HCT116 (cell line): Measurements from ENCODE around the gene HOXC4. TPM values are rescaled to one million over a fixed set of nuclear protein-coding genes. Genes with fewer than 3 reads are reported as not detected.

Source experiments
- ATAC-seq: fragments of 200-7000 bp; cut with Tn5 transposase; 2 replicates; pipeline ENCODE4 v1.9.1; 2020; ENCODE audit warnings: mild to moderate bottlenecking, moderate library complexity
- BruUV-seq: library from RNA; stranded (reverse); fragments of 400-500 nt; replicated peaks from 2 replicates; lab custom pipeline; 2021; lab: Mats Ljungman, UMichigan
- CTCF ChIA-PET: fragments of 300-600 bp; sonication (Branson Sonifier 250); formaldehyde crosslinking; loops from one replicate; lab custom pipeline; 2021; ENCODE audit warnings: antibody characterized with exemption; lab: Charles Lee
- POLR2A ChIA-PET: fragments of 300-600, 350-600 bp; sonication (Branson Sonifier 250); formaldehyde crosslinking; loops from one replicate; lab custom pipeline; 2021; ENCODE audit warnings: antibody characterized with exemption; lab: Charles Lee
- RAD21 ChIA-PET, 2 experiments: fragments of 300-600 bp; sonication (Branson Sonifier 250); formaldehyde crosslinking; loops; one replicate each; lab custom pipeline; 2023; ENCODE audit warnings: low total read pairs in 2 of 2; ENCODE audit not compliant: uncharacterized antibody in 2 of 2, unreplicated experiment in 2 of 2, low non-redundant PET in 1 of 2; lab: Charles Lee
- DNase-seq: peaks from one replicate; pipeline ENCODE4 v3.0.0-alpha.2; 2010; ENCODE audit warnings: low read depth, low spot score
- H2AFZ ChIP-seq: fragments of 200-600 bp; shearing (Covaris generic), sonication (generic); 2 replicates; pipeline ENCODE4 v1.6.1; 2017; ENCODE audit warnings: low read depth, mixed run types, mixed read lengths, antibody characterized with exemption, low read length; ENCODE audit not compliant: poor library complexity, severe bottlenecking
- H3K27ac ChIP-seq: 2 replicates; pipeline ENCODE4 v1.5.1; 2012; ENCODE audit warnings: low read depth, low read length
- H3K27me3 ChIP-seq: fragments of 200-600 bp; sonication (generic); 2 replicates; pipeline ENCODE4 v1.6.1; 2016; ENCODE audit warnings: mixed run types, low read length, mixed read lengths; ENCODE audit not compliant: insufficient read depth
- H3K36me3 ChIP-seq, 2 experiments: fragments of 200-500 bp in 1 of 2; fragments of 200-600 bp in 1 of 2; sonication (Bioruptor generic) in 1 of 2; sonication (generic) in 1 of 2; 2 replicates each; pipeline versions ENCODE4 v1.5.1 to v1.6.1; 2014 to 2016; ENCODE audit warnings: low read length in 2 of 2, inconsistent platforms in 1 of 2, mixed read lengths in 1 of 2, mixed run types in 1 of 2; ENCODE audit not compliant: insufficient read depth in 2 of 2, control insufficient read depth in 1 of 2
- H3K4me1 ChIP-seq, 2 experiments: fragments of 200-600 bp in 1 of 2; sonication (generic) in 1 of 2; 2 replicates each; pipeline versions ENCODE4 v1.5.1 to v1.6.1; 2012 to 2017; ENCODE audit warnings: low read length in 2 of 2, inconsistent platforms in 1 of 2, mild to moderate bottlenecking in 1 of 2, mixed read lengths in 1 of 2, mixed run types in 1 of 2, moderate library complexity in 1 of 2; ENCODE audit not compliant: insufficient read depth in 2 of 2, control insufficient read depth in 1 of 2
- H3K4me2 ChIP-seq: fragments of 200-600 bp; sonication (generic); 2 replicates; pipeline ENCODE4 v1.6.1; 2017; ENCODE audit warnings: mixed run types, low read length, mixed read lengths
- H3K4me3 ChIP-seq, 2 experiments: fragments of 200-600 bp in 1 of 2; sonication (generic) in 1 of 2; replicated peaks in 1 of 2; 2 replicates each; pipeline ENCODE4 v1.5.1; 2011 to 2016; ENCODE audit warnings: low read length in 2 of 2, control low read depth in 1 of 2, low read depth in 1 of 2, mild to moderate bottlenecking in 1 of 2, mixed read lengths in 1 of 2, mixed run types in 1 of 2
- H3K79me2 ChIP-seq: fragments of 200-600 bp; sonication (generic); 2 replicates; pipeline ENCODE4 v1.6.1; 2017; ENCODE audit warnings: mild to moderate bottlenecking, mixed run types, low read length, moderate library complexity, mixed read lengths; ENCODE audit not compliant: insufficient read depth
- H3K9ac ChIP-seq: fragments of 200-600 bp; sonication (generic); 2 replicates; pipeline ENCODE4 v1.6.1; 2016; ENCODE audit warnings: low read length, mixed read lengths
- H3K9me2 ChIP-seq: fragments of 200-600 bp; sonication (generic), shearing (Covaris generic); 2 replicates; pipeline ENCODE4 v1.6.1; 2017; ENCODE audit warnings: mixed run types, mild to moderate bottlenecking, moderate library complexity; ENCODE audit not compliant: insufficient read depth
- H3K9me3 ChIP-seq, 2 experiments: fragments of 200-500 bp in 1 of 2; fragments of 200-600 bp in 1 of 2; sonication (Bioruptor generic) in 1 of 2; sonication (generic) in 1 of 2; 2 replicates each; pipeline ENCODE4 v1.6.1; 2014 to 2017; ENCODE audit warnings: low read length in 2 of 2, mixed read lengths in 2 of 2, inconsistent platforms in 1 of 2, low read depth in 1 of 2, mild to moderate bottlenecking in 1 of 2, mixed run types in 1 of 2, moderate library complexity in 1 of 2; ENCODE audit not compliant: control insufficient read depth in 1 of 2, insufficient read depth in 1 of 2
- H4K20me1 ChIP-seq: fragments of 200-600 bp; sonication (generic), shearing (Covaris generic); 2 replicates; pipeline ENCODE4 v1.6.1; 2017; ENCODE audit warnings: mixed run types, mild to moderate bottlenecking, moderate library complexity; ENCODE audit not compliant: insufficient read depth
- EZH2phosphoT487 ChIP-seq: fragments of 200-600 bp; IDR thresholded peaks from 2 replicates; pipeline ENCODE4 v1.6.1; 2018; ENCODE audit warnings: antibody characterized with exemption, borderline replicate concordance
- FOSL1 ChIP-seq: IDR thresholded peaks from 2 replicates; pipeline ENCODE4 v1.6.1; 2012; ENCODE audit warnings: low read depth
- RAD21 ChIP-seq: IDR thresholded peaks from 2 replicates; pipeline ENCODE4 v1.6.1; 2012; ENCODE audit warnings: low read depth, mild to moderate bottlenecking
- TCF7L2 ChIP-seq: IDR thresholded peaks from 2 replicates; pipeline ENCODE4 v1.7.0; 2011; ENCODE audit warnings: borderline replicate concordance, inconsistent platforms; ENCODE audit not compliant: insufficient read depth, insufficient read length; ENCODE audit errors: extremely low read depth
- YY1 ChIP-seq: IDR thresholded peaks from 2 replicates; pipeline ENCODE4 v1.6.1; 2011; ENCODE audit warnings: low read length, low read depth, moderate library complexity, mild to moderate bottlenecking; ENCODE audit not compliant: insufficient replicate concordance; ENCODE audit errors: extremely low read depth
- ZFX ChIP-seq: fragments of 450-650 bp; IDR thresholded peaks from 2 replicates; pipeline ENCODE4 v1.6.1; 2017
- intact Hi-C: fragments of 100-400 bp; cut with micrococcal nuclease; formaldehyde crosslinking; loops from 2 replicates; pipeline ENCODE4 v1.10.0; 2022
- total RNA-seq: library from RNA; stranded (reverse); gene quantifications from one replicate; pipeline ENCODE4 v1.2.1, GENCODE V29; 2021; ENCODE audit not compliant: unreplicated experiment
- TF ChIP-seq, protein P1 (sequence below): IDR thresholded peaks from 2 replicates; pipeline ENCODE4 v1.6.1; 2011; ENCODE audit warnings: mild to moderate bottlenecking, low read length, moderate library complexity; ENCODE audit not compliant: insufficient replicate concordance; ENCODE audit errors: extremely low read depth
- TF ChIP-seq, protein P2 (sequence below), 3 experiments: fragments of 200-600 bp in 1 of 3; sonication (generic) in 1 of 3; IDR thresholded peaks in 2 of 3; conservative IDR thresholded peaks in 1 of 3; 2 replicates each; pipeline ENCODE4 v1.5.1; 2012 to 2017; ENCODE audit warnings: low read depth in 2 of 3, low read length in 2 of 3, antibody characterized with exemption in 1 of 3, borderline replicate concordance in 1 of 3, control low read depth in 1 of 3, mild to moderate bottlenecking in 1 of 3, mixed read lengths in 1 of 3, mixed run types in 1 of 3, moderate library complexity in 1 of 3; ENCODE audit not compliant: insufficient read depth in 1 of 3

Gene HOXC4
- total RNA-seq, 1 experiment from 2014 or later: 1.5 TPM

DNA sequence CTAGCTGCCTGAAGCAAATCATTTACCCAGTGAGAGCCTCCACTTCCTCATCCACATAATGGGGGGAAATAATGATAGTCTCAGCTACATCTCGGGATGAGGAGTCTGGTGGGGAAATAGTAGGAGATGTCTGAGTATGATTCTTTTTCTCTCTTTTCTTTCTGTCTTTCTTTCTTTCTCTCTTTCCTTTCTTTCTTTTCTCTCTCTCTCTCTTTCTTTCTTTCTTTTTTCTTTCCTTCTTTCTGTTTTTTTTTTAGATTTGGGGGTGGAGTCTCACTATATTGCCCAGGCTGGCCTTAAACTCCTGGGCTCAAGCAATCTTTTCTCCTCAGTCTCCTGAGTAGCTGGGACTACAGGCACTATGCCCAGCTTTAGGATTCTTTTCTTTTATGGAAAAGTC lies 12.8 kb downstream of the HOXC4 start:
- Histone ChIP-seq H3K27me3 (peaks cover 9% of the 10 kb centered on the region; the same call in 1 of the 2 replicates), H3K27ac (no peak overlapping the region), H3K4me3 (no peak overlapping the region), H2AFZ (no peak overlapping the region), H3K9me3 (no peaks in the 10 kb centered on the region), H3K9me2 (no peaks in the 10 kb centered on the region), H3K4me2 (no peak overlapping the region), H4K20me1 (no peaks in the 10 kb centered on the region), H3K79me2 (no peaks in the 10 kb centered on the region), H3K9ac (no peak overlapping the region), H3K4me1 (no peaks in the 10 kb centered on the region), H3K36me3 (no peaks in the 10 kb centered on the region)
- ATAC-seq (no peak), DNase-seq (no peak)
- BruUV-seq: no TSS peak
- CTCF ChIA-PET: no interaction called here
- intact Hi-C loops: no loop called here
- RAD21 ChIA-PET: no interaction called here
- POLR2A ChIA-PET: no interaction called here
- no peak for TF ChIP-seq ZFX
- TF ChIP-seq TCF7L2: no peak
- no peak for TF ChIP-seq YY1
- TF ChIP-seq, protein P1, sequence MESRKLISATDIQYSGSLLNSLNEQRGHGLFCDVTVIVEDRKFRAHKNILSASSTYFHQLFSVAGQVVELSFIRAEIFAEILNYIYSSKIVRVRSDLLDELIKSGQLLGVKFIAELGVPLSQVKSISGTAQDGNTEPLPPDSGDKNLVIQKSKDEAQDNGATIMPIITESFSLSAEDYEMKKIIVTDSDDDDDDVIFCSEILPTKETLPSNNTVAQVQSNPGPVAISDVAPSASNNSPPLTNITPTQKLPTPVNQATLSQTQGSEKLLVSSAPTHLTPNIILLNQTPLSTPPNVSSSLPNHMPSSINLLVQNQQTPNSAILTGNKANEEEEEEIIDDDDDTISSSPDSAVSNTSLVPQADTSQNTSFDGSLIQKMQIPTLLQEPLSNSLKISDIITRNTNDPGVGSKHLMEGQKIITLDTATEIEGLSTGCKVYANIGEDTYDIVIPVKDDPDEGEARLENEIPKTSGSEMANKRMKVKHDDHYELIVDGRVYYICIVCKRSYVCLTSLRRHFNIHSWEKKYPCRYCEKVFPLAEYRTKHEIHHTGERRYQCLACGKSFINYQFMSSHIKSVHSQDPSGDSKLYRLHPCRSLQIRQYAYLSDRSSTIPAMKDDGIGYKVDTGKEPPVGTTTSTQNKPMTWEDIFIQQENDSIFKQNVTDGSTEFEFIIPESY: no peak
- no peak for TF ChIP-seq EZH2phosphoT487
- TF ChIP-seq FOSL1: no peak
- no peak for TF ChIP-seq RAD21
- TF ChIP-seq, protein P2, sequence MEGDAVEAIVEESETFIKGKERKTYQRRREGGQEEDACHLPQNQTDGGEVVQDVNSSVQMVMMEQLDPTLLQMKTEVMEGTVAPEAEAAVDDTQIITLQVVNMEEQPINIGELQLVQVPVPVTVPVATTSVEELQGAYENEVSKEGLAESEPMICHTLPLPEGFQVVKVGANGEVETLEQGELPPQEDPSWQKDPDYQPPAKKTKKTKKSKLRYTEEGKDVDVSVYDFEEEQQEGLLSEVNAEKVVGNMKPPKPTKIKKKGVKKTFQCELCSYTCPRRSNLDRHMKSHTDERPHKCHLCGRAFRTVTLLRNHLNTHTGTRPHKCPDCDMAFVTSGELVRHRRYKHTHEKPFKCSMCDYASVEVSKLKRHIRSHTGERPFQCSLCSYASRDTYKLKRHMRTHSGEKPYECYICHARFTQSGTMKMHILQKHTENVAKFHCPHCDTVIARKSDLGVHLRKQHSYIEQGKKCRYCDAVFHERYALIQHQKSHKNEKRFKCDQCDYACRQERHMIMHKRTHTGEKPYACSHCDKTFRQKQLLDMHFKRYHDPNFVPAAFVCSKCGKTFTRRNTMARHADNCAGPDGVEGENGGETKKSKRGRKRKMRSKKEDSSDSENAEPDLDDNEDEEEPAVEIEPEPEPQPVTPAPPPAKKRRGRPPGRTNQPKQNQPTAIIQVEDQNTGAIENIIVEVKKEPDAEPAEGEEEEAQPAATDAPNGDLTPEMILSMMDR (IDR thresholded peaks at IDR 0.05 in 2 of 3, conservative IDR thresholded peaks at IDR 0.05 in 1 of 3; ENCODE audit: borderline replicate concordance in 1 of 3, insufficient read depth in 1 of 3, low read depth in 2 of 3, low read length in 2 of 3): no peak
